Keratinocyte (primary cell): Measurements from ENCODE around the gene NPIPA7.
"Not testable (repeated sequence)": the region's sequence is repeated elsewhere in the genome, so short reads cannot be mapped to it uniquely, and the experiment has no call there.

Experiments
- EZH2 ChIP-seq: IDR thresholded peaks from one replicate; pipeline ENCODE4 v1.6.1; 2012; ENCODE audit warnings: inconsistent platforms, mild to moderate bottlenecking, low read length, moderate library complexity
- TF ChIP-seq, protein P1 (sequence below), 3 experiments: IDR thresholded peaks in 1 of 3; conservative IDR thresholded peaks in 1 of 3; optimal IDR thresholded peaks in 1 of 3; 2 replicates in 2 of 3; 3 replicates in 1 of 3; pipeline versions ENCODE3 to v1.5.1; 2011; ENCODE audit warnings: low read length in 3 of 3, mild to moderate bottlenecking in 3 of 3, moderate library complexity in 2 of 3, control low read depth in 1 of 3, inconsistent platforms in 1 of 3; ENCODE audit not compliant: insufficient read depth in 2 of 3; ENCODE audit errors: extremely low read depth in 1 of 3

DNA sequence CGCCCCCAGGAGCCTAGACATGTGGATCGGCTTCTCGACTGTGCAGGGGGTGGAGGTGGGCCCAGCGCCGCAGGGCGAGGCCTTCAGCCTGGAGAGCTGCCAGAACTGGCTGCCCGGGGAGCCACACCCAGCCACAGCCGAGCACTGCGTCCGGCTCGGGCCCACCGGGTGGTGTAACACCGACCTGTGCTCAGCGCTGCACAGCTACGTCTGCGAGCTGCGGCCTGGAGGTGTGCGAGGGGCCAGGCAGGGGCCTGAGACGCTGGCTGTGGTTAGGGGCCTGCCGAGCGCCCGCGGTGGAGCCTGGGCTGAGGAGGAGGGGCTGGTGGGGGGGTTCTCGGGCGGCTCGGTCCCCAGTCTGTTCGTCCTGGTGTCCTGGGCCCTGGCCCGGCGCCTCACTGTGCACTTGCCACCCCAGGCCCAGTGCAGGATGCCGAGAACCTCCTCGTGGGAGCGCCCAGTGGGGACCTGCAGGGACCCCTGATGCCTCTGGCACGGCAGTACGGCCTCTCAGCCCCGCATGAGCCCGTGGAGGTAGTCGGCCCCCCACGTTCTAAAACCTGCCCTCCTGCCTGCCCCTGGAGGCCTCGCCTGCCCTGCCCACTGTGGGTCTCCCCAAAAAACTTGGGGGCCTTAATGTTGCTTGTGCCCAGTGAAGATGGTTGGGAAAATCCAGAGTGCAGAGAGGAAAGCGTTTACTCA, 20.2 kb upstream of the NPIPA7 start:
- TF ChIP-seq, protein P1, sequence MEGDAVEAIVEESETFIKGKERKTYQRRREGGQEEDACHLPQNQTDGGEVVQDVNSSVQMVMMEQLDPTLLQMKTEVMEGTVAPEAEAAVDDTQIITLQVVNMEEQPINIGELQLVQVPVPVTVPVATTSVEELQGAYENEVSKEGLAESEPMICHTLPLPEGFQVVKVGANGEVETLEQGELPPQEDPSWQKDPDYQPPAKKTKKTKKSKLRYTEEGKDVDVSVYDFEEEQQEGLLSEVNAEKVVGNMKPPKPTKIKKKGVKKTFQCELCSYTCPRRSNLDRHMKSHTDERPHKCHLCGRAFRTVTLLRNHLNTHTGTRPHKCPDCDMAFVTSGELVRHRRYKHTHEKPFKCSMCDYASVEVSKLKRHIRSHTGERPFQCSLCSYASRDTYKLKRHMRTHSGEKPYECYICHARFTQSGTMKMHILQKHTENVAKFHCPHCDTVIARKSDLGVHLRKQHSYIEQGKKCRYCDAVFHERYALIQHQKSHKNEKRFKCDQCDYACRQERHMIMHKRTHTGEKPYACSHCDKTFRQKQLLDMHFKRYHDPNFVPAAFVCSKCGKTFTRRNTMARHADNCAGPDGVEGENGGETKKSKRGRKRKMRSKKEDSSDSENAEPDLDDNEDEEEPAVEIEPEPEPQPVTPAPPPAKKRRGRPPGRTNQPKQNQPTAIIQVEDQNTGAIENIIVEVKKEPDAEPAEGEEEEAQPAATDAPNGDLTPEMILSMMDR (optimal IDR thresholded peaks at IDR 0.05 in 1 of 3, IDR thresholded peaks at IDR 0.05 in 1 of 3, conservative IDR thresholded peaks at IDR 0.05 in 1 of 3; ENCODE audit: extremely low read depth in 1 of 3, insufficient read depth in 2 of 3, low read length in 3 of 3) = not testable (repeated sequence)
- TF ChIP-seq EZH2 = not testable (repeated sequence)
